Measurements from ENCODE around the gene MAP7.

DNA sequence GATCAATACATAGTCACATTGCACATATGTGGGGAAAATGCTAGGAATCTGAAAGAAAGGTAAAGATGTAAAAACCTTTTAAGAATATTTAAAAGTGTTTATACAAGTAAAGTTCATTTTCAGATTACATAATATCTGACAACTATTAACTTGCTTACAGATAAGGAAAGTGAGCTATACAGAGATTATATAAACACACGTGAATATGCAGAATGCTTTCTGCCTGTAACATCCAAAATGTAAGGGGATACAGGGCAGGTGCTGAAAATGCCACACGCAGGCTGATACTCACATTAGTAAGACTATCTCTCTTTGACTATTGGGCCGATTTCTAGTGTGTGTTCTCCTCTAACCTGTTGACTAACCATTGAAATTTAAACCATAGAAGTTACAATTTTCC, 17.9 kb upstream of the MAP7 start:
- TF ChIP-seq EZH2 (IDR thresholded peaks at IDR 0.05; ENCODE audit: insufficient read depth, poor library complexity, severe bottlenecking), result no peak
- TF ChIP-seq EZH2phosphoT487 (IDR thresholded peaks at IDR 0.05; ENCODE audit: insufficient read depth, low read depth), result no peak

Data from GM23248 (cell line).